Psoas muscle (tissue), 8 donors: Measurements from ENCODE around the gene STK17B. TPM values are rescaled to one million over a fixed set of nuclear protein-coding genes. Genes with fewer than 3 reads are reported as not detected.

ENCODE experiments used
- ATAC-seq, 4 donors: fragments of 200-7000 bp; cut with Tn5 transposase; one replicate each; pipeline ENCODE4 v1.9.1; 2020; ENCODE audit warnings: moderate library complexity in 3 of 4, mild to moderate bottlenecking in 2 of 4
- DNase-seq, 2 donors: peaks; one replicate each; pipeline ENCODE4 v3.0.0-alpha.2; 2020
- H3K27ac ChIP-seq: fragments of 200-600 bp; one replicate; pipeline ENCODE4 v1.8.0; 2022
- H3K27me3 ChIP-seq, 3 donors: fragments of 200-600 bp in 1 of 3; one replicate each; pipeline versions ENCODE4 v1.6.1 to v1.8.0; 2013 to 2022; ENCODE audit warnings: low read length in 2 of 3, mild to moderate bottlenecking in 2 of 3, moderate library complexity in 1 of 3; ENCODE audit not compliant: insufficient read depth in 3 of 3
- H3K36me3 ChIP-seq, 2 donors: fragments of 200-600 bp in 1 of 2; one replicate each; pipeline versions ENCODE4 v1.6.1 to v1.8.0; 2013 to 2022; ENCODE audit warnings: low read depth in 1 of 2, mild to moderate bottlenecking in 1 of 2, moderate library complexity in 1 of 2; ENCODE audit not compliant: insufficient read depth in 1 of 2
- H3K4me1 ChIP-seq: fragments of 200-600 bp; one replicate; pipeline ENCODE4 v1.8.0; 2022
- H3K4me3 ChIP-seq: fragments of 200-600 bp; one replicate; pipeline ENCODE4 v1.8.0; 2022; ENCODE audit warnings: mild to moderate bottlenecking
- H3K9me3 ChIP-seq: fragments of 200-600 bp; one replicate; pipeline ENCODE4 v1.8.0; 2022
- WGBS, 3 donors: extraction: QIAGEN DNeasy Blood & Tissue Kit; methylation state at CpG; one replicate each; pipeline versions ENCODE4 v1.1.6 to v1.1.7; 2013; 5-methylcytosine and 5-hydroxymethylcytosine counted together
- intact Hi-C, 2 donors: fragments of 100-400 bp; cut with DNase I; formaldehyde crosslinking; loops; one replicate each; pipeline versions ENCODE4 v1.11.0 to v1.14.2; 2022
- polyA plus RNA-seq, 3 donors: library from polyadenylated mRNA; stranded (reverse); fragments of 200-250 nt; gene quantifications; one replicate each; pipeline ENCODE4 v1.2.3, GENCODE V29; 2013
- total RNA-seq, 4 donors: library from RNA; stranded (reverse); fragmentation: NEBNext Ultra II Directional in 2 of 4; extraction: Animal tissue kit (Norgen Biotek cat#: 25700) in 2 of 4; gene quantifications; one replicate each; pipeline versions ENCODE4 v1.2.1 to v1.2.4, GENCODE V29; 2021 to 2023
- TF ChIP-seq, protein P1 (sequence below): fragments of 200-600 bp; IDR thresholded peaks from one replicate; pipeline ENCODE4 v1.8.0; 2022; ENCODE audit warnings: antibody characterized with exemption
- donor health status: healthy with polysubstance abuse.
- donor health status: DM: no; HTN: no; CAD: no; lungs with moderate emphysema.
- donor health status: Bipolar disorder and iron deficiency.
- donor health status: healthy.
- donor health status: DM: yes; HTN: yes; CAD: no.
- donor health status: DM: no; HTN: no; CAD: no.
- donor health status: DM: no; HTN: no; CAD: no.
- donor health status: DM: yes; HTN: yes; CAD: no.

STK17B gene
- total and polyA plus RNA-seq, 7 donors: 1.3 to 5.3 (median 3.1) TPM

DNA sequence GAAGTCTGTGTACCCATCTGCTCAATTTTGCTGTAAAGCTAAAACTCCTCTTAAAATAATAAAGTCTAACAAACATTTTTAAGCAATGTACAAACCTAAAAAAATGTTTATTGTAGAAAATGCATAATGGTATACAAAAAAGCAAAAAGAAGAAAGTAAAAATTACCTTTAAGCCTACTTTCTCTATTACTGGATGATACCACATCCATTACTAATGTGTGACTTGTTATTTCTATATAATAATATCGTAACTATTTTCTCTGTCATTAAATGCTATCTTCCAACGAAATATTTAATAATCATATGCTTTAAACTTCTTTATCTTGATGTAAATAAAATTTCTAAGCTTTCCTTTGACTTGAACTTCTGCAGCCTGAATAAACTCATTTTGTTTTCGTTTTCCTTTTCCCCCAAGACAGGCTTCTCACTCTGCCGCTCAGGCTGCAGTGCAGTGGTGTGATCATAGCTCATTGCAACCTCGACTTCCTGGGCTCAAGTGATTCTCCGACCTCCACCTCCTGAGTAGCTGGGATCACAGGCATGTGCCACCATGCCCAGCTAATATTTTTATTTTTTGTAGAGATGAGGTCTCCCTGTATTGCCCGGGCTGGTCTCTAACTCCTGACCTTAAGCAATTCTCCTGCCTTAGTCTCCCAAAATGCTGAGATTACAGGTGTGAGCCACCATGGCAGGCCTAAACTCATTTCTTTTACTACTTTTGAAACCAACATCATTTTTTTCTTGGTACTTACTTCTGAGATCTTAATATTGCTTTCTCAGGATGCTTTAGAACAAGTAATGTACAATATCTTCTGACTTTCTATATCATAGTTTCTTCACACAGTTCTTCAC is 84.6 kb downstream of the STK17B start:
- Histone ChIP-seq H3K9me3 (no peaks in the 10 kb centered on the region), H3K4me1 (no peaks in the 10 kb centered on the region), H3K36me3 (no peaks in the 10 kb centered on the region), H3K4me3 (no peak overlapping the region), H3K27ac (no peak overlapping the region), H3K27me3 (no peaks in the 10 kb centered on the region)
- TF ChIP-seq, protein P1, sequence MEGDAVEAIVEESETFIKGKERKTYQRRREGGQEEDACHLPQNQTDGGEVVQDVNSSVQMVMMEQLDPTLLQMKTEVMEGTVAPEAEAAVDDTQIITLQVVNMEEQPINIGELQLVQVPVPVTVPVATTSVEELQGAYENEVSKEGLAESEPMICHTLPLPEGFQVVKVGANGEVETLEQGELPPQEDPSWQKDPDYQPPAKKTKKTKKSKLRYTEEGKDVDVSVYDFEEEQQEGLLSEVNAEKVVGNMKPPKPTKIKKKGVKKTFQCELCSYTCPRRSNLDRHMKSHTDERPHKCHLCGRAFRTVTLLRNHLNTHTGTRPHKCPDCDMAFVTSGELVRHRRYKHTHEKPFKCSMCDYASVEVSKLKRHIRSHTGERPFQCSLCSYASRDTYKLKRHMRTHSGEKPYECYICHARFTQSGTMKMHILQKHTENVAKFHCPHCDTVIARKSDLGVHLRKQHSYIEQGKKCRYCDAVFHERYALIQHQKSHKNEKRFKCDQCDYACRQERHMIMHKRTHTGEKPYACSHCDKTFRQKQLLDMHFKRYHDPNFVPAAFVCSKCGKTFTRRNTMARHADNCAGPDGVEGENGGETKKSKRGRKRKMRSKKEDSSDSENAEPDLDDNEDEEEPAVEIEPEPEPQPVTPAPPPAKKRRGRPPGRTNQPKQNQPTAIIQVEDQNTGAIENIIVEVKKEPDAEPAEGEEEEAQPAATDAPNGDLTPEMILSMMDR: no peak
- intact Hi-C loops: no loop called here
- 74 to 86% (median 78%) methylated on average over 7 of the region's 7 CpGs for WGBS, 3 donors
- DNase-seq (no peak), ATAC-seq (no peak)

DNA sequence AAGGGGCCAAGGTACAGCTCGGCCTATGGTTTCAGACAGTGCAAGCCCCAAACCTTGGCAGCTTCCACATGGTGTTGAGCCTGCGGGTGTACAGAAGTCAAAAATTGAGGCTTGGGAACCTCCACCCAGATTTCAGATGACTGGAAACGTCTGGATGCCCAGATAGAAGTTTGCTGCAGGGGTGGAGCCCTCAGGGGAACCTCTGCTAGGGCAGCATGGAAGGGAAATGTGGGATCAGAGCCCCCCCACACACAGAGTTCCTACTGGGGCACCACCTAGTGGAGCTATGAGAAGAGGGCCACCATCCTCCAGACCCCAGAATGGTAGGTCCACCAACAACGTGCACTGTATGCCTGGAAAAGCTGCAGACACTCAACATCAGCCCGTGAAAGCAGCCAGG is 87.8 kb downstream of the STK17B start:
- no peaks in the 10 kb centered on the region for H3K9me3 ChIP-seq
- DNase-seq (no peak), ATAC-seq (no peak)
- H3K27ac ChIP-seq: no peak overlapping the region
- intact Hi-C loops: no loop called here
- H3K27me3 ChIP-seq: no peaks in the 10 kb centered on the region
- WGBS, 3 donors: 77 to 82% (median 79%) methylated on average over 5 of the region's 5 CpGs
- TF ChIP-seq, protein P1: no peak
- H3K4me3 ChIP-seq: no peak overlapping the region
- H3K4me1 ChIP-seq: no peaks in the 10 kb centered on the region
- no peaks in the 10 kb centered on the region for H3K36me3 ChIP-seq

Other genes with a start within 250 kb of the STK17B start
- under 1 TPM in 3 of 4 donors, not detected in 1; 0.10 to 0.29 (median 0.16) TPM for gene DNAH7, start 102.7 kb downstream of the STK17B start, total RNA-seq
- gene DNAH7, start 102.7 kb downstream of the STK17B start, polyA plus RNA-seq: under 1 TPM; 0.04 to 0.10 (median 0.08) TPM